ENCODE measurements around the gene FIG4.

FIG4 gene

DNA sequence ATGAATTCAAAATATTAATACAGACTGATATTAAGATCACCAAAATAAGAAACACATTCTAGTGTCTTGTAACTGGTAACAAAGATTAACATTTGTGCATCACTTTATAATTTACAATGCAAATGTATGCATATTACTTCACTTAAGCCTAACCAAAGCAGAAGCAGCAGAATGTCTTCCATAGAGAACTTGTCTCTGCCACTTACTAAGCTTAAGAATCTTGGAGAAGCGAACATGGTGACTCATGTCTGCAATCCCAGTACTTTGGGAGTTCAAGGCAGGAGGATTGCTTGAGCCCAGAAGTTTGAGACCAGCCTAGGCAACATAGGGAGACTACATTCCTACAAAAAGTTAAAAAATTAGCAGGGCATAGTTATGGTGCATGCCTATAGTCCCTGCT, 18.9 kb upstream of the FIG4 start:
- Histone ChIP-seq H4K91ac (ENCODE audit: low read depth, low read length, poor library complexity) (no peak overlapping the region), H2AK5ac (ENCODE audit: low read depth, low read length) (no peak overlapping the region), H3K27ac (replicated peaks; ENCODE audit: low read length) (no peak overlapping the region), H3K4me2 (ENCODE audit: insufficient read depth, low read length, poor library complexity, severe bottlenecking) (no peak overlapping the region), H3K14ac (ENCODE audit: low read length) (no peak overlapping the region), H2BK5ac (ENCODE audit: low read length) (no peak overlapping the region), H4K8ac (ENCODE audit: low read depth, low read length) (no peak overlapping the region), H3K4me1 (ENCODE audit: control insufficient read depth in 2 of 2, insufficient read depth in 1 of 2, low read depth in 1 of 2, low read length in 2 of 2) (no peaks in the 10 kb centered on the region), H2BK120ac (ENCODE audit: low read depth, low read length) (no peak overlapping the region), H3K9ac (ENCODE audit: low read depth, low read length, poor library complexity) (no peak overlapping the region), H2BK12ac (ENCODE audit: low read length) (no peak overlapping the region), H3K23ac (ENCODE audit: low read depth, low read length, poor library complexity) (no peak overlapping the region), H3K36me3 (replicated peaks in 1 of 2; ENCODE audit: control insufficient read depth in 2 of 2, insufficient read depth in 2 of 2, low read length in 2 of 2) (no peaks in the 10 kb centered on the region), H3K4ac (ENCODE audit: low read length) (no peak overlapping the region), H3K9me3 (replicated peaks in 1 of 2; ENCODE audit: control insufficient read depth in 2 of 2, insufficient read depth in 1 of 2, low read depth in 1 of 2, low read length in 2 of 2) (no peaks in the 10 kb centered on the region), H3K79me1 (ENCODE audit: low read depth, low read length) (no peaks in the 10 kb centered on the region), H3K27me3 (ENCODE audit: control insufficient read depth in 3 of 3, insufficient read depth in 3 of 3, low read depth in 1 of 3, low read length in 3 of 3) (no peaks in the 10 kb centered on the region), H2AFZ (ENCODE audit: low read length) (no peak overlapping the region), H3K18ac (ENCODE audit: low read length) (no peak overlapping the region), H3K4me3 (ENCODE audit: low read length in 2 of 2) (no peak overlapping the region), H2BK15ac (ENCODE audit: low read length) (no peak overlapping the region)
- no peak for DNase-seq (ENCODE audit: low spot score)
- WGBS, 2 donors (ENCODE audit: extremely low coverage in 2 of 2, insufficient read length in 2 of 2, insufficient replicate concordance in 1 of 2), result no CpG with 5 or more reads among the region's 1 CpG

DNA sequence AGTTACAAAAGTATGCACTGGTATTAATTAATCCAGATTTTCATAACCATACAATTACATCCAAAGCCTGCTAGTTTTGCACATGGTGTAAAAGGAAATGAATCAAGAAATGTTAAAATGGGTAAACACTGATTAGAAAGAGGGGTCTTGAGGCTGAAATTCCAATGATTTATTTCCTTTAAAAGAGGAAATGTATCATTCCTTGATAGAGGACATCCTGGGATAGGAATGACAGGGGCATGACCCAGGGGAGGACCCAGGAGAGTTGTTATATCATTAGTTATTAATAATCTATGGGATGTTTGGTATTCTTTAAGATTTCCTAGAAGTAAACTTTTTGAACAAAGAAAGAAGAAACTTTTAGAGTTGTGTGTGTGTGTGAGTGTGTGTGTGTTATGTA, 18.3 kb upstream of the FIG4 start:
- no peak overlapping the region for H3K23ac ChIP-seq (ENCODE audit: low read depth, low read length, poor library complexity)
- H3K36me3 ChIP-seq (replicated peaks in 1 of 2; ENCODE audit: control insufficient read depth in 2 of 2, insufficient read depth in 2 of 2, low read length in 2 of 2), result no peaks in the 10 kb centered on the region

DNA sequence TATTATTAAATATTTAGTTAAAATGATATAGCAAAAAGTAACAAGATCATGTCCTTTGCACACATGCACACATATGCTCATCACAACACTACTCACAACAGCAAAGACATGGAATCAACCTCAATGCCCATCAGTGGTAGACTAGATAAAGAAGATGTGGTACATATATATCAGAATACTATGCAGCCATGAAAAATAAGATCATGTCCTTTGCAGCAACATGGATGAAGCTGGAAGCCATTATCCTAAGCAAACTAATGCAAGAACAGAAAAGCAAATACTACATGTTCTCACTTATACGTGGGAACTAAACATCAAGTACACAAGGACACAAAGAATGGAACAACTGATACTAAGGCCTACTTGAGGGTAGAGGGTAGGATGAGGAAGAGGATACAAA, 14.4 kb upstream of the FIG4 start:
- peaks cover 3% of the 10 kb centered on the region in 2 donors for H3K4me1 ChIP-seq (ENCODE audit: control insufficient read depth in 2 of 2, insufficient read depth in 1 of 2, low read depth in 1 of 2, low read length in 2 of 2)
- no peak overlapping the region for H2AK5ac ChIP-seq (ENCODE audit: low read depth, low read length)
- no peak overlapping the region for H3K4me3 ChIP-seq (ENCODE audit: low read length in 2 of 2)
- no peak overlapping the region for H2BK5ac ChIP-seq (ENCODE audit: low read length)
- no peak overlapping the region for H2BK120ac ChIP-seq (ENCODE audit: low read depth, low read length)
- H3K4me2 ChIP-seq (ENCODE audit: insufficient read depth, low read length, poor library complexity, severe bottlenecking), result no peak overlapping the region
- H3K27ac ChIP-seq (replicated peaks; ENCODE audit: low read length), result no peak overlapping the region
- no peak overlapping the region for H4K8ac ChIP-seq (ENCODE audit: low read depth, low read length)
- no peaks in the 10 kb centered on the region for H3K36me3 ChIP-seq (replicated peaks in 1 of 2; ENCODE audit: control insufficient read depth in 2 of 2, insufficient read depth in 2 of 2, low read length in 2 of 2)
- no peak overlapping the region for H3K4ac ChIP-seq (ENCODE audit: low read length)
- H3K18ac ChIP-seq (ENCODE audit: low read length), result no peak overlapping the region
- no peaks in the 10 kb centered on the region for H3K27me3 ChIP-seq (ENCODE audit: control insufficient read depth in 3 of 3, insufficient read depth in 3 of 3, low read depth in 1 of 3, low read length in 3 of 3)
- H2AFZ ChIP-seq (ENCODE audit: low read length), result no peak overlapping the region
- H3K9me3 ChIP-seq (replicated peaks in 1 of 2; ENCODE audit: control insufficient read depth in 2 of 2, insufficient read depth in 1 of 2, low read depth in 1 of 2, low read length in 2 of 2), result no peaks in the 10 kb centered on the region
- no peak overlapping the region for H2BK15ac ChIP-seq (ENCODE audit: low read length)
- H3K14ac ChIP-seq (ENCODE audit: low read length), result no peak overlapping the region
- no CpG with 5 or more reads among the region's 1 CpG for WGBS, 2 donors (ENCODE audit: extremely low coverage in 2 of 2, insufficient read length in 2 of 2, insufficient replicate concordance in 1 of 2)
- H3K79me1 ChIP-seq (ENCODE audit: low read depth, low read length), result no peaks in the 10 kb centered on the region
- H2BK12ac ChIP-seq (ENCODE audit: low read length), result no peak overlapping the region
- no peak overlapping the region for H4K91ac ChIP-seq (ENCODE audit: low read depth, low read length, poor library complexity)
- no peak overlapping the region for H3K23ac ChIP-seq (ENCODE audit: low read depth, low read length, poor library complexity)
- no peak overlapping the region for H3K9ac ChIP-seq (ENCODE audit: low read depth, low read length, poor library complexity)
- DNase-seq (ENCODE audit: low spot score), result no peak

More for the DNA sequence above, 18.3 kb upstream of the FIG4 start:
- Histone ChIP-seq H3K4ac (ENCODE audit: low read length) (no peak overlapping the region), H2BK15ac (ENCODE audit: low read length) (no peak overlapping the region), H2BK12ac (ENCODE audit: low read length) (no peak overlapping the region), H4K8ac (ENCODE audit: low read depth, low read length) (no peak overlapping the region), H3K27me3 (ENCODE audit: control insufficient read depth in 3 of 3, insufficient read depth in 3 of 3, low read depth in 1 of 3, low read length in 3 of 3) (no peaks in the 10 kb centered on the region), H3K18ac (ENCODE audit: low read length) (no peak overlapping the region), H4K91ac (ENCODE audit: low read depth, low read length, poor library complexity) (no peak overlapping the region), H3K79me1 (ENCODE audit: low read depth, low read length) (no peaks in the 10 kb centered on the region), H3K14ac (ENCODE audit: low read length) (no peak overlapping the region), H2AK5ac (ENCODE audit: low read depth, low read length) (no peak overlapping the region), H2BK120ac (ENCODE audit: low read depth, low read length) (no peak overlapping the region), H3K9ac (ENCODE audit: low read depth, low read length, poor library complexity) (no peak overlapping the region), H3K4me1 (ENCODE audit: control insufficient read depth in 2 of 2, insufficient read depth in 1 of 2, low read depth in 1 of 2, low read length in 2 of 2) (no peaks in the 10 kb centered on the region), H3K4me3 (ENCODE audit: low read length in 2 of 2) (no peak overlapping the region), H3K9me3 (replicated peaks in 1 of 2; ENCODE audit: control insufficient read depth in 2 of 2, insufficient read depth in 1 of 2, low read depth in 1 of 2, low read length in 2 of 2) (no peaks in the 10 kb centered on the region), H3K27ac (replicated peaks; ENCODE audit: low read length) (no peak overlapping the region), H3K4me2 (ENCODE audit: insufficient read depth, low read length, poor library complexity, severe bottlenecking) (no peak overlapping the region), H2AFZ (ENCODE audit: low read length) (no peak overlapping the region), H2BK5ac (ENCODE audit: low read length) (no peak overlapping the region)
- no peak for DNase-seq (ENCODE audit: low spot score)

DNA sequence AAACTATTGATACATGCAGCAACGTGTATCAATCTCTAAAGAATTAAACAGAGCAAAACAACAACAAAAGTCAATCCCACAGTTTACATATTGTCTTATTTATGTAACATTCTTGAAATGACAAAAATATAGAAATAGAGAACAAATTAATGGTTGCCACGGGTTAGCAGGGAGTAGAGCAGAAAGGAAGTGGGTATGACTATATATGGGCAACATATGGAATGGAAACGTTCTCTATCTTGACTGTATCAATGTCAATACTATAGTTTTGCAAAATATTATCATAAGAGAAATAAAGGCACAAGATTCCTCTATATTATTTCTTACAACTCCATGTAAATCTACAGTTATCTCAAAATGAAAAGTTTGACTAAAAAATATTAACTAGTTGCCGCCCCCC, 12.9 kb upstream of the FIG4 start:
- H4K91ac ChIP-seq (ENCODE audit: low read depth, low read length, poor library complexity), result no peak overlapping the region
- H3K4me2 ChIP-seq (ENCODE audit: insufficient read depth, low read length, poor library complexity, severe bottlenecking), result no peak overlapping the region
- H3K36me3 ChIP-seq (replicated peaks in 1 of 2; ENCODE audit: control insufficient read depth in 2 of 2, insufficient read depth in 2 of 2, low read length in 2 of 2), result no peaks in the 10 kb centered on the region
- H3K4me1 ChIP-seq (ENCODE audit: control insufficient read depth in 2 of 2, insufficient read depth in 1 of 2, low read depth in 1 of 2, low read length in 2 of 2), result peaks cover 3% of the 10 kb centered on the region in 2 donors
- no peak overlapping the region for H2BK5ac ChIP-seq (ENCODE audit: low read length)
- H3K27me3 ChIP-seq (ENCODE audit: control insufficient read depth in 3 of 3, insufficient read depth in 3 of 3, low read depth in 1 of 3, low read length in 3 of 3), result no peaks in the 10 kb centered on the region
- H3K14ac ChIP-seq (ENCODE audit: low read length), result no peak overlapping the region
- H3K79me1 ChIP-seq (ENCODE audit: low read depth, low read length), result no peaks in the 10 kb centered on the region
- no peak overlapping the region for H2BK15ac ChIP-seq (ENCODE audit: low read length)
- no peak overlapping the region for H3K27ac ChIP-seq (replicated peaks; ENCODE audit: low read length)
- H2AK5ac ChIP-seq (ENCODE audit: low read depth, low read length), result no peak overlapping the region
- H3K9me3 ChIP-seq (replicated peaks in 1 of 2; ENCODE audit: control insufficient read depth in 2 of 2, insufficient read depth in 1 of 2, low read depth in 1 of 2, low read length in 2 of 2), result no peaks in the 10 kb centered on the region
- H4K8ac ChIP-seq (ENCODE audit: low read depth, low read length), result no peak overlapping the region
- H3K4me3 ChIP-seq (ENCODE audit: low read length in 2 of 2), result no peak overlapping the region
- DNase-seq (ENCODE audit: low spot score), result no peak
- no peak overlapping the region for H2BK120ac ChIP-seq (ENCODE audit: low read depth, low read length)
- no peak overlapping the region for H3K4ac ChIP-seq (ENCODE audit: low read length)
- no peak overlapping the region for H3K18ac ChIP-seq (ENCODE audit: low read length)
- no CpG with 5 or more reads among the region's 4 CpGs for WGBS, 2 donors (ENCODE audit: extremely low coverage in 2 of 2, insufficient read length in 2 of 2, insufficient replicate concordance in 1 of 2)
- no peak overlapping the region for H2BK12ac ChIP-seq (ENCODE audit: low read length)
- peak overlapping the region; percentile 86 for H2AFZ ChIP-seq (ENCODE audit: low read length)
- no peak overlapping the region for H3K9ac ChIP-seq (ENCODE audit: low read depth, low read length, poor library complexity)
- no peak overlapping the region for H3K23ac ChIP-seq (ENCODE audit: low read depth, low read length, poor library complexity)
